Ishikawa (cell line): ENCODE data around the gene NECTIN1.

ENCODE experiments used
- CEBPB ChIP-seq: IDR thresholded peaks from 2 replicates; pipeline ENCODE4 v1.6.1; 2012
- CREB1 ChIP-seq: IDR thresholded peaks from 2 replicates; pipeline ENCODE4 v1.6.1; 2012; ENCODE audit warnings: low read depth
- EGR1 ChIP-seq: IDR thresholded peaks from 2 replicates; pipeline ENCODE4 v1.6.1; 2012
- EP300 ChIP-seq: IDR thresholded peaks from 2 replicates; pipeline ENCODE4 v1.6.1; 2012; ENCODE audit warnings: borderline replicate concordance
- FOXM1 ChIP-seq: IDR thresholded peaks from 2 replicates; pipeline ENCODE4 v1.6.1; 2012; ENCODE audit warnings: low read depth, borderline replicate concordance
- NFIC ChIP-seq: IDR thresholded peaks from 2 replicates; pipeline ENCODE4 v1.6.1; 2012
- RAD21 ChIP-seq: IDR thresholded peaks from 2 replicates; pipeline ENCODE4 v1.6.1; 2012; ENCODE audit warnings: low read depth
- TAF1 ChIP-seq: IDR thresholded peaks from 2 replicates; pipeline ENCODE4 v1.6.1; 2012; ENCODE audit warnings: low read depth, mild to moderate bottlenecking
- TCF12 ChIP-seq: IDR thresholded peaks from 2 replicates; pipeline ENCODE4 v1.6.1; 2012; ENCODE audit warnings: low read depth
- TEAD4 ChIP-seq: IDR thresholded peaks from 2 replicates; pipeline ENCODE4 v1.6.1; 2012
- YY1 ChIP-seq: IDR thresholded peaks from 2 replicates; pipeline ENCODE4 v1.6.1; 2012; ENCODE audit warnings: low read depth
- ZBTB7A ChIP-seq: IDR thresholded peaks from 2 replicates; pipeline ENCODE4 v1.6.1; 2012; ENCODE audit warnings: low read depth
- TF ChIP-seq, protein P1 (sequence below): IDR thresholded peaks from 2 replicates; pipeline ENCODE4 v1.6.1; 2012
- TF ChIP-seq, protein P2 (sequence below): IDR thresholded peaks from 2 replicates; pipeline ENCODE4 v1.6.1; 2012
- TF ChIP-seq, protein P3 (sequence below): IDR thresholded peaks from 2 replicates; pipeline ENCODE4 v1.6.1; 2012; ENCODE audit warnings: low read depth, mild to moderate bottlenecking

Gene NECTIN1

DNA sequence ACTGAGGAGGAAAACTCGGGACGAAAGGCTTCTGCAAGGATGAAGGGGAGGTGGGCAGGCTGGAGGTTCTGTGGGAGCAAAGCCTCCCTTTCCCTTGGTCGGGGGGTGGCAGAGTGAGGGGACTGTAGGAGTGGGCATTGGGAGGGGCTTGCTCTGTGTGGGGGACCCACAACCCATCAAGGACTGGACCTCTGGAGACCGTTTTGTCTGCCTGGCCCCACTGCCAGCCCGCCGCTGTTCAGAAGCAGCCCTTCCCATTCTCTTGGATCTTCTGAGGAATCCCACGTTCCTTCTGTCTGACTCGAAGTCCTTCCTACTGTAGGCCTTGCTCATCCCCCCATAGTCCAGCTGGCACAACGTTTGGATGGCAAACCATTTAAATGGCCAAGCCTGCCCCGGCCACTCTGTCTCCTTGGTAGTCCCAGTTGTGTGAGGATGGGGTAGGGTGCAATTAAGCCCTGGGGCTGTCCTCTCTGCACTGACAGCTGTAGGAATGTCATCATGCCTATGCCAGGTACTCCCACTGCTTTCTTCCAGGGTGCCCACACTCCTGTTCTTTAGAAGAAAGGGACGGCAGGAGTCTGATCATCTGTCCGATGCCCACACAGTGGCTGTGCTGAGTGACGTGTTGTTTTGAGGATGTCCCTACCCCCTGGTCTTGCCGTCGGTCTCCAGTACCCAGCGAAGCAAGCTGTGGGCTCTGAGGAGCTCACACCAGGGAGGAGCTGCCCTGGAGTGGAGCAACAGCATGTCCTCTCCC lies 17.0 kb upstream of the NECTIN1 start:
- no peak for TF ChIP-seq RAD21
- TF ChIP-seq, protein P1, sequence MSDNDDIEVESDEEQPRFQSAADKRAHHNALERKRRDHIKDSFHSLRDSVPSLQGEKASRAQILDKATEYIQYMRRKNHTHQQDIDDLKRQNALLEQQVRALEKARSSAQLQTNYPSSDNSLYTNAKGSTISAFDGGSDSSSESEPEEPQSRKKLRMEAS, result no peak
- TF ChIP-seq TCF12, result no peak
- TF ChIP-seq NFIC, result no peak
- TF ChIP-seq EP300, result no peak
- TF ChIP-seq, protein P2, sequence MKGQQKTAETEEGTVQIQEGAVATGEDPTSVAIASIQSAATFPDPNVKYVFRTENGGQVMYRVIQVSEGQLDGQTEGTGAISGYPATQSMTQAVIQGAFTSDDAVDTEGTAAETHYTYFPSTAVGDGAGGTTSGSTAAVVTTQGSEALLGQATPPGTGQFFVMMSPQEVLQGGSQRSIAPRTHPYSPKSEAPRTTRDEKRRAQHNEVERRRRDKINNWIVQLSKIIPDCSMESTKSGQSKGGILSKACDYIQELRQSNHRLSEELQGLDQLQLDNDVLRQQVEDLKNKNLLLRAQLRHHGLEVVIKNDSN, result no peak
- no peak for TF ChIP-seq EGR1
- TF ChIP-seq CEBPB, result no peak
- no peak for TF ChIP-seq CREB1
- no peak for TF ChIP-seq ZBTB7A
- no peak for TF ChIP-seq TAF1
- no peak for TF ChIP-seq YY1
- TF ChIP-seq, protein P3, sequence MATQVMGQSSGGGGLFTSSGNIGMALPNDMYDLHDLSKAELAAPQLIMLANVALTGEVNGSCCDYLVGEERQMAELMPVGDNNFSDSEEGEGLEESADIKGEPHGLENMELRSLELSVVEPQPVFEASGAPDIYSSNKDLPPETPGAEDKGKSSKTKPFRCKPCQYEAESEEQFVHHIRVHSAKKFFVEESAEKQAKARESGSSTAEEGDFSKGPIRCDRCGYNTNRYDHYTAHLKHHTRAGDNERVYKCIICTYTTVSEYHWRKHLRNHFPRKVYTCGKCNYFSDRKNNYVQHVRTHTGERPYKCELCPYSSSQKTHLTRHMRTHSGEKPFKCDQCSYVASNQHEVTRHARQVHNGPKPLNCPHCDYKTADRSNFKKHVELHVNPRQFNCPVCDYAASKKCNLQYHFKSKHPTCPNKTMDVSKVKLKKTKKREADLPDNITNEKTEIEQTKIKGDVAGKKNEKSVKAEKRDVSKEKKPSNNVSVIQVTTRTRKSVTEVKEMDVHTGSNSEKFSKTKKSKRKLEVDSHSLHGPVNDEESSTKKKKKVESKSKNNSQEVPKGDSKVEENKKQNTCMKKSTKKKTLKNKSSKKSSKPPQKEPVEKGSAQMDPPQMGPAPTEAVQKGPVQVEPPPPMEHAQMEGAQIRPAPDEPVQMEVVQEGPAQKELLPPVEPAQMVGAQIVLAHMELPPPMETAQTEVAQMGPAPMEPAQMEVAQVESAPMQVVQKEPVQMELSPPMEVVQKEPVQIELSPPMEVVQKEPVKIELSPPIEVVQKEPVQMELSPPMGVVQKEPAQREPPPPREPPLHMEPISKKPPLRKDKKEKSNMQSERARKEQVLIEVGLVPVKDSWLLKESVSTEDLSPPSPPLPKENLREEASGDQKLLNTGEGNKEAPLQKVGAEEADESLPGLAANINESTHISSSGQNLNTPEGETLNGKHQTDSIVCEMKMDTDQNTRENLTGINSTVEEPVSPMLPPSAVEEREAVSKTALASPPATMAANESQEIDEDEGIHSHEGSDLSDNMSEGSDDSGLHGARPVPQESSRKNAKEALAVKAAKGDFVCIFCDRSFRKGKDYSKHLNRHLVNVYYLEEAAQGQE, result no peak
- TF ChIP-seq TEAD4, result no peak
- TF ChIP-seq FOXM1, result no peak

DNA sequence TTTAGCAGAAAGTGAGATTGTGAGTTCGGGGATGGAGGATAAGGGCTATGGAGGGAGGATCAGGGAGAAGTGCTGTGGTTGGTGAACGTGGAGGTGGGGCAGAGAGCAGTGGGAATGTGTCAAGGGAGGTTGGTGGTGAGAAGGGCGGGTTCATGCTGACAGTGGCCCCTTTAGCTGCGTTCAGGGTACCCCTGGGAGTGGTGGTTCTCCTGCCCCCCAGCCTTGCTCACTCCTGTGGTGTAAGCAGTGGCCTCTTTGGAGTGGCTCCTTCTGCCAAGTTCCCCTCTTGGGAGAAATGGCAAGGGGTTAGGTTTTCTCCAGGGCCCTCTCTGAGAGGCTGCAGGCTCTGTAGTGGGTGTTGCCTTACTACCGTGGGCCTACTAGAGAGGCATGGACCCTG lies 16.1 kb upstream of the NECTIN1 start:
- no peak for TF ChIP-seq TAF1
- TF ChIP-seq, protein P1, result no peak
- no peak for TF ChIP-seq EP300
- TF ChIP-seq YY1, result no peak
- no peak for TF ChIP-seq TCF12
- TF ChIP-seq NFIC, result no peak
- TF ChIP-seq, protein P2, result no peak
- TF ChIP-seq FOXM1, result no peak
- no peak for TF ChIP-seq RAD21
- TF ChIP-seq, protein P3, result no peak
- TF ChIP-seq CREB1, result no peak
- no peak for TF ChIP-seq TEAD4
- TF ChIP-seq CEBPB, result no peak

DNA sequence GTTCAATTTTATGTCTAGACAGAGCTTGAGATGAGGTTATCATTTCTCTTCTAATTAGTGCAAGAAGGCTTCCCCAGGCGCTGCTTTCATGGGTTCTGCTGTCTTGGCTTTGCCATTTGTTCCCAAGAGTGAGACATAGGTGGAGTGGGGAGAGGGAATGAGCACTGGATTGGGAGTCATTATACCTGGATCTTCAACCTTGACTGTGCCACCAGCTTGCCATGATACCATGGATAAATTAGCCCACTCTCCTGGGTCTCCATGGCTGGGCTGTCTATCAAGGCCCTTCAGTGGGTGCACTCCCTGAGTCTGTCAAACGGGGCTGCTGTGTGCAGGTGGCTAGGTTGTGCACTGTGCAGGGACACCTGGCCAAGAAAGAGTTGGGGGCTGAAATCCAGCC lies 15.6 kb upstream of the NECTIN1 start:
- TF ChIP-seq YY1 (no peak), CREB1 (no peak), EP300 (no peak), FOXM1 (no peak), TEAD4 (no peak), TCF12 (no peak), EGR1 (no peak), ZBTB7A (no peak), RAD21 (no peak), NFIC (no peak), CEBPB (no peak), TAF1 (no peak)
- TF ChIP-seq, protein P1, result no peak
- TF ChIP-seq, protein P2, result no peak
- TF ChIP-seq, protein P3, result no peak
